HG03354 (cell line): Measurements from ENCODE around the gene LEFTY2.
A peak's percentile ranks its signal among the peaks of the same experiment; 100 is the strongest.
"Not testable (repeated sequence)": the region's sequence is repeated elsewhere in the genome, so short reads cannot be mapped to it uniquely, and the experiment has no call there.

Experiments
- ATAC-seq: cut with Tn5 transposase; IDR thresholded peaks from one replicate; pipeline ENCODE4 v1.9.1; 2021; ENCODE audit warnings: mild to moderate bottlenecking; ENCODE audit not compliant: unreplicated experiment, poor library complexity, severe bottlenecking

LEFTY2 gene

GRCh38 chr1:225933072-225933471 is 7.9 kb downstream of the LEFTY2 start:
- ATAC-seq, result no peak

GRCh38 chr1:225931270-225932136 is 9.5 kb downstream of the LEFTY2 start:
- no peak for ATAC-seq

- ATAC-seq, result no peak
These were observed 10.5 kb downstream of the LEFTY2 start for GRCh38 chr1:225930566-225930965.

- ATAC-seq, result not testable (repeated sequence)
These were observed 11.6 kb downstream of the LEFTY2 start for GRCh38 chr1:225929462-225929861.

GRCh38 chr1:225928186-225929175 is 12.5 kb downstream of the LEFTY2 start:
- no peak for ATAC-seq

GRCh38 chr1:225926551-225927113 is 14.4 kb downstream of the LEFTY2 start:
- no peak for ATAC-seq

GRCh38 chr1:225923692-225924555 is 17.1 kb downstream of the LEFTY2 start, which contains the start of gene PYCR2:
PYCR2 (minus strand) TSS chr1:225924250; CDS start chr1:225924110, 140 bp downstream.
- peak; percentile 97 for ATAC-seq

GRCh38 chr1:225923381-225923691 is 17.7 kb downstream of the LEFTY2 start:
- ATAC-seq, result no peak

GRCh38 chr1:225921734-225922709 is 19.0 kb downstream of the LEFTY2 start:
- ATAC-seq, result no peak

- no peak for ATAC-seq
These were observed 21.1 kb downstream of the LEFTY2 start for GRCh38 chr1:225919906-225920305.

GRCh38 chr1:225918280-225918679 is 22.7 kb downstream of the LEFTY2 start:
- ATAC-seq, result no peak

GRCh38 chr1:225917536-225917935 is 23.5 kb downstream of the LEFTY2 start:
- ATAC-seq, result no peak

- no peak for ATAC-seq
These were observed 23.9 kb downstream of the LEFTY2 start for GRCh38 chr1:225917101-225917500.

- no peak for ATAC-seq
These were observed 25.5 kb downstream of the LEFTY2 start for GRCh38 chr1:225915538-225915991.

- no peak for ATAC-seq
These were observed 26.1 kb downstream of the LEFTY2 start for GRCh38 chr1:225914947-225915346.

- no peak for ATAC-seq
These were observed 26.6 kb downstream of the LEFTY2 start for GRCh38 chr1:225914391-225914790.

GRCh38 chr1:225911191-225912130 is 29.6 kb downstream of the LEFTY2 start:
- peak; percentile 89 for ATAC-seq
